Astrocyte of the cerebellum (primary cell): ENCODE data around the gene ZSCAN26.
"Not testable (repeated sequence)": the region's sequence is repeated elsewhere in the genome, so short reads cannot be mapped to it uniquely, and the experiment has no call there.

Experiments used
- DNase-seq: peaks from one replicate; pipeline ENCODE4 v3.0.0-alpha.2; 2011; ENCODE audit warnings: low read depth
- H3K4me3 ChIP-seq: 2 replicates; pipeline ENCODE4 v1.5.1; 2011; ENCODE audit warnings: mild to moderate bottlenecking, low read depth, low read length, moderate library complexity
- in situ Hi-C: cut with HindIII; loops from 2 replicates; pipeline ENCODE4 v1.10.0; 2017; ENCODE audit warnings: low sequenced_read_pairs
- TF ChIP-seq, protein P1 (sequence below): IDR thresholded peaks from 2 replicates; pipeline ENCODE4 v1.5.1; 2012; ENCODE audit warnings: low read length, low read depth, moderate library complexity, mild to moderate bottlenecking; ENCODE audit errors: missing control alignments

ZSCAN26 gene

DNA sequence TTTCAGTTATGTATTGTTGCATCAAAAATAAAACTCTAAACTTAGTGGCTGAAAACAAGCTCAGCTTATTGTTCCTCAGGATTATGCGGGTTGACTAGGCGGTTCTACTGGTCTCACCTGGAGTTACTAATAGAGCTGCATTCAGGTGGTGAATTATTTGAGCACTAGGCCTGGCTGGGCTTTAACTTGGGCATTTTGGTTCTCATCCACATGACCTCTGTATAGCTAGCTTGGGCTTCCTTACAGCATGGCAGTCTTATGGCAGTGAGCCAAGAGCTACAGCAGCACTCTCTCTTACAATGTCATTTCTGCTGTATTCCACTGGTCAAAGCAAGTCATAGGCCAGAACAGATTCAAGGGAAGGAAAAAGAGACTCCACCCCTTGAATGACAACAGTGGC, 16.0 kb downstream of the ZSCAN26 start:
- TF ChIP-seq, protein P1, sequence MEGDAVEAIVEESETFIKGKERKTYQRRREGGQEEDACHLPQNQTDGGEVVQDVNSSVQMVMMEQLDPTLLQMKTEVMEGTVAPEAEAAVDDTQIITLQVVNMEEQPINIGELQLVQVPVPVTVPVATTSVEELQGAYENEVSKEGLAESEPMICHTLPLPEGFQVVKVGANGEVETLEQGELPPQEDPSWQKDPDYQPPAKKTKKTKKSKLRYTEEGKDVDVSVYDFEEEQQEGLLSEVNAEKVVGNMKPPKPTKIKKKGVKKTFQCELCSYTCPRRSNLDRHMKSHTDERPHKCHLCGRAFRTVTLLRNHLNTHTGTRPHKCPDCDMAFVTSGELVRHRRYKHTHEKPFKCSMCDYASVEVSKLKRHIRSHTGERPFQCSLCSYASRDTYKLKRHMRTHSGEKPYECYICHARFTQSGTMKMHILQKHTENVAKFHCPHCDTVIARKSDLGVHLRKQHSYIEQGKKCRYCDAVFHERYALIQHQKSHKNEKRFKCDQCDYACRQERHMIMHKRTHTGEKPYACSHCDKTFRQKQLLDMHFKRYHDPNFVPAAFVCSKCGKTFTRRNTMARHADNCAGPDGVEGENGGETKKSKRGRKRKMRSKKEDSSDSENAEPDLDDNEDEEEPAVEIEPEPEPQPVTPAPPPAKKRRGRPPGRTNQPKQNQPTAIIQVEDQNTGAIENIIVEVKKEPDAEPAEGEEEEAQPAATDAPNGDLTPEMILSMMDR, result no peak
- H3K4me3 ChIP-seq, result no peak overlapping the region
- in situ Hi-C loops, result no loop called here
- no peak for DNase-seq

DNA sequence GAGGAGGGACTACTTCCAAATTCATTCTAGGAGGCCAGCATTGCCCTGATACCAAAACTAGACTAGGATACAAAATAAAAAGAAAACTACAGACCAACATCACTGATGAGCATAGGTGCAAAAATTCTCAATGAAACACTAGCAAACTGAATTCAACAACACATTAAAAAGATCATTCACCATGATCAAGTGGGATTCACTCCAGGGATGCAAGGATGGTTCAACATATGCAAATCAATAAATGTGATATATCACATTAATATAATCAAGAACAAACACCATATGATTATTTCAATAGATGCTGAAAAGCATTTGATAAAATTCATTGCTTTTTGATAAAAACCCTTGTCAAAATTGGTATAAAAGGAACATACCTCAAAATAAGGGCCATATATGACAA, 24.6 kb downstream of the ZSCAN26 start:
- no peak overlapping the region for H3K4me3 ChIP-seq
- TF ChIP-seq, protein P1, result no peak
- DNase-seq, result no peak
- in situ Hi-C loops, result no loop called here

GRCh38 chr6:28295326-28295725, 28.4 kb downstream of the ZSCAN26 start:
- in situ Hi-C loops, result no loop called here
- TF ChIP-seq, protein P1, result no peak
- H3K4me3 ChIP-seq, result no peak overlapping the region
- no peak for DNase-seq

DNA sequence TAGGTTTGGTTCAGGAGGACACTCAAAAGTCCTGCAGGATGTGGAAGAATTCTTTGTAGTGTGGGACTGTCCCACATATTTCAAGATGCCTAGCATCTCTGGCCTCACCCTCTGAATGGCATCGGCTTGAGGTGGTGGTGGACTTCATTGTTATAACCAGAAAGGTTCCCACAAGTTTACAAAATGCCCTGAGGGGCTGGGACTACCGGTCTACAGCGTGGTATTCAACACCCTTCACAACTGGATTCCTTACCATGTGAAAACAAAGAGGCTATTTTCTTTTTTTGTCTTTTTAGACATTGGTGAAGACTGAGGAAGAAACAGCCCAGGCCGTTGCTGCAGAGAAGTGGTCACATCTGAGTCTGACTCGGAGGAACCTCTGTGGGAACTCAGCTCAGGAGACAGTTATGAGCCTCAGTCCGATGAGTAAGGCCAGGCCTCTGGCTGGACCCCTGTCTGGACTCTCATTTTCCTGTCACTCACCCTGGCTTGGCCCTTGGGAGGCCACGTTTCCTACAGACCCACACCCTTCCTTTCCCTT, 29.6 kb downstream of the ZSCAN26 start:
- in situ Hi-C loops, result no loop called here
- no peak overlapping the region for H3K4me3 ChIP-seq
- no peak for DNase-seq
- TF ChIP-seq, protein P1, result no peak

DNA sequence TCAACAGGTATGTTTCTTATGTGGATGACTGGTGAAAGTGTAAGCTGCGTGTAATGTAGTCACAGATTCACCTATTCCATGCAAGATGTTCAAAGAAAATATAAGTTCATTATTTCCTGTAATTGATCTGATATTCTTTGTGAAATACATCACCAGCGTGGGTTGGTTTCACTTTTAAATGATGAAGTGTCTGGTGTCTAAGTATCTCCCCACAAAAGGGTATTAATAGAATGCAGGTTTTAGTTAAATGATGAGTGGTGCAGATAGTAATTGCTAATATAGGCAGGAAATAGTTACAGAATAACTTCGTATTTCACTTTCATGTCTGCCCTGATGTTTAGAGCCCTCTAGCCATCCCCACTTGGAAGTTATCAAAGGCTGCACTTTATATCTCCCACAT, 36.6 kb downstream of the ZSCAN26 start:
- TF ChIP-seq, protein P1, result no peak
- in situ Hi-C loops, result no loop called here
- no peak overlapping the region for H3K4me3 ChIP-seq
- DNase-seq, result no peak

DNA sequence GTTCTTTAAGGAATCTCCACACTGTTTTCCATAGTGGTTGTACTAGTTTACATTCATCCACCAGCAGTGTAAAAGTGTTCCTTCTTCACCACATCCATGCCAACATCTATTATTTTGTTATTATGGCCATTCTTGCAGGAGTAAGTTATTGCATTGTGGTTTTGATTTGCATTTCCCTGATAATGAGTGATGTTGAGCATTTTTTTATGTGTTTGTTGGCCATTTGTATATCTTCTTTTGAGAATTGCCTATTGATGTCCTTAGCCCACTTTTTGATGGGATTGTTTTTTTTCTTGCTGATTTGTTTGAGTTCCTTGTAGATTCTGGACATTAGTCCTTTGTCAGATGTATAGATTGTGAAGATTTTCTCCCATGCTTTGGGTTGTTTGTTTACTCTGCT, 39.4 kb downstream of the ZSCAN26 start:
- in situ Hi-C loops, H3K4me3 ChIP-seq, DNase-seq: not testable (repeated sequence)

GRCh38 chr6:28311139-28311823, 44.3 kb downstream of the ZSCAN26 start:
- no peak for DNase-seq
- H3K4me3 ChIP-seq, result no peak overlapping the region
- in situ Hi-C loops, result no loop called here
- TF ChIP-seq, protein P1, result no peak
